ENCODE results near the gene RAB3C.

GRCh38 chr5:58599217-58599616 is 16.3 kb downstream of the RAB3C start:
- no peak for TF ChIP-seq CTCF (IDR thresholded peaks at IDR 0.05)
- TF ChIP-seq SIN3A (IDR thresholded peaks at IDR 0.05; ENCODE audit: borderline replicate concordance, insufficient read depth, low read depth, low read length) = no peak

All from Panc1 (cell line).